Astrocyte (in vitro differentiated cells and primary cell): ENCODE data around the gene ARL6IP4.

ENCODE experiments used
- CTCF ChIP-seq: IDR thresholded peaks from 2 replicates; pipeline ENCODE4 v1.5.1; 2011; ENCODE audit warnings: low read depth, mild to moderate bottlenecking, inconsistent platforms, low read length, moderate library complexity; ENCODE audit not compliant: insufficient read depth
- EZH2 ChIP-seq: IDR thresholded peaks from 2 replicates; pipeline ENCODE4 v1.6.1; 2012; ENCODE audit warnings: mild to moderate bottlenecking, low read length, inconsistent platforms; ENCODE audit not compliant: insufficient read depth

GRCh38 chr12:122979908-122980182 is 636 bp upstream of the ARL6IP4 start:
- TF ChIP-seq CTCF (no peak), EZH2 (no peak)
